Urinary bladder (tissue), 4 donors: ENCODE data around the gene LRRC32. TPM values are rescaled to one million over a fixed set of nuclear protein-coding genes. Genes with fewer than 3 reads are reported as not detected.

Experiments
- DNase-seq: peaks from one replicate; pipeline ENCODE4 v3.0.0-alpha.2; 2015; ENCODE audit errors: extremely low spot score
- H3K27ac ChIP-seq: one replicate; pipeline ENCODE4 v1.5.1; 2013; ENCODE audit warnings: low read depth, mild to moderate bottlenecking, moderate library complexity
- H3K36me3 ChIP-seq: one replicate; pipeline ENCODE4 v1.6.1; 2013; ENCODE audit warnings: mild to moderate bottlenecking, moderate library complexity; ENCODE audit not compliant: insufficient read depth
- H3K4me1 ChIP-seq: one replicate; pipeline ENCODE4 v1.6.1; 2013; ENCODE audit warnings: mild to moderate bottlenecking, moderate library complexity; ENCODE audit not compliant: insufficient read depth
- H3K4me3 ChIP-seq: one replicate; pipeline ENCODE4 v1.5.1; 2013; ENCODE audit warnings: low read depth, low read length
- WGBS: extraction: QIAGEN DNeasy Blood & Tissue Kit; methylation state at CpG from one replicate; pipeline ENCODE4 v1.1.7; 2013; 5-methylcytosine and 5-hydroxymethylcytosine counted together
- polyA plus RNA-seq: library from polyadenylated mRNA; stranded (reverse); fragments of 200-250 nt; gene quantifications from one replicate; pipeline ENCODE4 v1.2.3, GENCODE V29; 2013
- total RNA-seq: library from RNA; depleted of rRNA; stranded (reverse); fragments of >200 nt; gene quantifications from one replicate; pipeline ENCODE4 v1.2.3, GENCODE V29; 2014
- donor health status: healthy with polysubstance abuse.
- donor health status: healthy.

Gene LRRC32
- total and polyA plus RNA-seq, 2 donors = 16.3 to 65.6 TPM

DNA sequence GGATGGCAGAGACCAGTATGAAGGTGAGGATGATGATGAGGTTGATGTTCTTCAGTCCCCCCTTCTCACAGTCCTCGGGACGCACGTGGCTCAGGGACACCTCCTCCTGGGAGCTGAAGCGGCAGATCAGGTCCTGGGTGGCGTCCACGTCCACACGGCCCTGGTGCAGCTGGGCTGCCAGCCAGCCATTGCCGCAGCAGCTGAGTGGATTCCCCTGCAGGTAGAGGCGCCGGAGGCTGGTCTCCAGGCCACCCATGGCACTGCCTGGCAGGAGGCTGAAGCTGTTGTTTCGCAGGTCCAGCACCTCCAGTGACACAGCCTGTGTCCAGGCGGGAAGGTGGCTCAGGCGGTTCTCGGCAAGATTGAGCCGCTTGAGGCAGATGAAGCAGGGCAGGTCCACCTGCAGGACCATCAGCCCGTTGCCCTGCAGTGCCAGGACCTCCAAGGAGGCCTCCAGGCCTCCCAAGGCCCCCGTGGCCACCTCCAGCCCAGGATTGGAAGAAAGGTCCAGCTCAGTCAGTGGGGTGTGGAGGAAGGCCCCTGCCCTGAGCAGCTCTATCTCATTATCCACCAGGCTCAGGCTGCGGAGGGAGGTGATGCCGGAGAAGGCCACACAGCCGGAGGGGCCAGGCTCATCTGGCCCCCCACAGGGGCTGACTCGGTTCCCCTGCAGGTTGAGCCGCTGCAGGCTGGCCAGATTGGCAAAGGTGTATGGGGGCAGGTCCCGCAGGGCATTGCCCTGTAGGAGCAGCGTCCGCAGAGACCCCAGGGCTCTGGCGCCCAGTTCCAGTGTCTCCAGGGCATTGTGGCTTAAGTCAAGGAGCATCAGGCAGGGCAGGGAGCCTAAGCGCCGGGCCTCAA is 10.6 kb downstream of the LRRC32 start:
- WGBS = 93% methylated on average over 28 of the region's 28 CpGs
- H3K4me3 ChIP-seq = no peak overlapping the region
- H3K27ac ChIP-seq = no peak overlapping the region
- no peak for DNase-seq
- H3K4me1 ChIP-seq = no peaks in the 10 kb centered on the region
- H3K36me3 ChIP-seq = no peaks in the 10 kb centered on the region

DNA sequence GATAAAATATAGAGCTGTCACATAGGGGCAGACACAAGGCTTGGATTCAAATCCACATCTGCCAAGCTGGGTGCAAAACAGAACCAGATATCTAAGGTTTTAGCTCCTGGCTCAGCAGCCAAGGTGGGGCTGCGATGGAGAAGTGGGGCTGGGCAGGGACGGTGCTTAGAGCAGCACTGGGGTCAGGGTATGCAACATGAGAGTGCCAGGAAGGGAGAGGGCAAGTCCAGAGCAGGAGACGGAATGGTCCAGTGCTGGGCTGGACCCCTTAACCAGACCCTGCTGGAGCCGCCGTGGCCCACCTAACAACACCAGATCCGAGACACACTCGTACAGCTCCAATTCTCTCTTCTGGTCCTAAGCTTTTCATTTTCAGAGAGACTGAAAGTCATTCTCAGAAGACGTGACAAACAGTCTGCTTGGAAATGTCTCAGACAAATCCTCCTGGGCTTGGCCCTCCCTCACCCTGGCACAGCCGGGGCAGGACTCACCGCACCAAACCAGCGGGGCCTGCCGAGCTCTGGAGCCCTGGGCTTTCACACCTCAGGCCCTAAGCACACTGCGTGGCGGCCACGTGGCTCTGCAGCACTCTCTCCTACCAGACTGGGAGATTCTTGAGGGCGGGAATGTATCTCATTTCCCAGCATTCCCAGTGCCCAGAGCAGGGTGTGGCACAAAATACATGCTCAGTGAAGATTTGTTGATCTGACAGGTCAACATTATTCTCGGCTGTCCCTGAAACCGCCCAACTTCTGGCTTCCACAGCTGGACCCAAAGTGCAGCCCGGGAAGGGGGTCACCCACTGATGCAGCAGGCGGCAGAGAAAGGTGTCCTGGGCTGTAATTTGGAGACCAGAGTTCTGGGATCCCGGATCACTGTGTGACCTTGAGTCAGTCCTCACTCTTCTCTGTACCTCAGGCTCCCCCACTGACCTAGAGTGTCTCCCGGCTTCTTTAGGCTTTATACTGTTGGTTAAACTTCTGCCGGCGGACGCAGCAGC is 11.6 kb downstream of the LRRC32 start:
- WGBS = 84% methylated on average over 25 of the region's 25 CpGs
- DNase-seq = no peak
- H3K36me3 ChIP-seq = no peaks in the 10 kb centered on the region
- H3K4me3 ChIP-seq = no peak overlapping the region
- H3K27ac ChIP-seq = no peak overlapping the region
- no peaks in the 10 kb centered on the region for H3K4me1 ChIP-seq

DNA sequence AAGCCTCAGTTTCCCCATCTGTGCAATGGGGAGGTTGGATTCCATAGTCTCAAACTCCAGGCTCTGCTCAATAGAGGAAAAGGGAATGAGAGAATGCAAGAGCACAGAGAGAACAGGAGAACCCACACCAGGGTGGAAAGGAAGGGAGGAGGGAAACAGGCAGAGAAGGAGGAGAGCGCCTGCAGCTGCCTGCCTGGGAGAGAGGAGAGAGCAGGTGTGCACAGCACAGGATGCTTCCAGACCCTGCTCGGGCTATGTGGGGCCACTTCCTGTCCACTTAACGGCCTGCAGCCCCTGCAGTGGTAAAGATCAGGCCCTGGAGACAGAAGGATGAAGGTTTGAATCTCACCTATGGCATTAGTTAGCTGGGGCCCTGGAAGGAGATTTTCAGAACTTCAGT is 12.3 kb downstream of the LRRC32 start:
- no peak overlapping the region for H3K27ac ChIP-seq
- no peak for DNase-seq
- 72% methylated on average over 3 of the region's 3 CpGs for WGBS
- H3K4me3 ChIP-seq = no peak overlapping the region
- no peaks in the 10 kb centered on the region for H3K4me1 ChIP-seq
- H3K36me3 ChIP-seq = no peaks in the 10 kb centered on the region

DNA sequence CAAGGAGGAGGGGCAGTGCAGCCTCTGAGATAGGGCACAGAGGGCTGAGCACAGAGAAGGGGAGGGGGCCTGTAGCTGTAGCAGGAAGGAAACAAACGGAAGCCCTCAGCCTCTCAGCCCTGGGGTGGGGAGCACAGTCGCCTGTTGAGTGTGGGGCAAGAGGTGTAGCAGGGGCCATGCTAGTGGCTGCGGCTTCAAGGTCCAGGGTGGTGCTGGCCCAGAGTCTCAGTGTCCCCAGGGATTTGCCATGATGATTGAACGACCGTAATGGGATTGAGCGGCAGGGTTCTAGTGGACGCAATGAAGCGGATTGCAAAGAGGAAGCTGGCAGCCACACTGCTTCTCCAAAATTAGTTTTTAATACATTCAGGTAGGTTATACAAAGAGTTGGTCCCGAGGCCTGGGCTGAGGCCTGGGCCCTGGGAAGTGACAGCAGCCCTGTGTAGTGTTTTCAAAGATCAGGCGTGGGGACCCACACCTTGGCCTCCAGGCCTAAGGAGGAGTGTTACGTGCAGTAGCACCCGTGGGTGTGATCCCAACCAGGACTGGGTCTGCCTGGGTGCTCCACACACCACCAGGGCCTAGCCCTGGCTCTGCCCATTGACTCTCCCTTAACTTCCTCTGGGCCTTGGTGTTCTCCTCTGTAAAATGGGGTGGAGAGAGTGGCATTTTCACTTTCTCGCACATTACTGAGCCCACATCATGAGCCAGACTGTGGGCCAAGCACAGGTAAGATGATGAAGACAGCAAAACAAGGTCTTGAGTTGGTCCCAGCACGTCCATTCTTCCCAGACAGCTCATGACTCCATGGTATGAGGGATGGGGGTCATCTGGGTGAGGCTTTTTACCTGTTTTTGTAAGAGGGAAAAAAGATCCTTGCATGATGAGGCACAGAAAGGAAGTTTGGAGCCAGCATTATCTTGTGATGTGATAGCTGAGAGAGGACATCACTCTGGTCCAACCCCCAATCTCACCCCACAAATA is 13.1 kb downstream of the LRRC32 start:
- no peak for DNase-seq

DNA sequence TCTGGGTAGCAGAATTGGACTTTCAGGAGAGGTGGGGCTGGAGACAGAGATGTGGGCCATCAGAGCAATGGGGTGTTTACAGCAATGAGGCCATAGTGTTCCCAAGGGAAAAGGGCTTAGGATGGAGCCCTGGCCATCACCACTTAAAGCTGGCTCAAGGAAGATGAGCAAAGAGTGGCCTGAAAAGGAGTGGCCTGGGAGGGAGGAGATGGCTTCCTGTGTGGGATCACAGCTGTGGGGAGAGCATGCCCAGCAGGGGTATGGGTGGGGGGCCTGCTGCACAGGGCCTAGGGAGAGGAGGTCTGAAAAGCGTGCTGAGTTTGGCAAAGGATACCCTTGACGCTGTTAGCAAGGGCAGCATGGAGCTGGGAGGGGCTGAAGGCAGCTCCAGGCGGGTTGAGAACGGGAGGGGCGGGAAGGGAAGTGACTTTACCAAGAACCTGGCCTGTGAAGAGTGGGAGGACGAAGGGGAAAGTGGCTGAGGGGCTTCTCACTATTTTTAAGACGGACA is 13.9 kb downstream of the LRRC32 start:
- DNase-seq = no peak
- no peak overlapping the region for H3K4me3 ChIP-seq
- H3K36me3 ChIP-seq = no peaks in the 10 kb centered on the region
- 34% methylated on average over 7 of the region's 7 CpGs for WGBS
- H3K27ac ChIP-seq = no peak overlapping the region
- H3K4me1 ChIP-seq = no peaks in the 10 kb centered on the region

More for the DNA sequence above, 13.1 kb downstream of the LRRC32 start:
- H3K36me3 ChIP-seq = no peaks in the 10 kb centered on the region
- no peak overlapping the region for H3K4me3 ChIP-seq
- H3K4me1 ChIP-seq = no peaks in the 10 kb centered on the region
- H3K27ac ChIP-seq = no peak overlapping the region
- 81% methylated on average over 14 of the region's 14 CpGs for WGBS

DNA sequence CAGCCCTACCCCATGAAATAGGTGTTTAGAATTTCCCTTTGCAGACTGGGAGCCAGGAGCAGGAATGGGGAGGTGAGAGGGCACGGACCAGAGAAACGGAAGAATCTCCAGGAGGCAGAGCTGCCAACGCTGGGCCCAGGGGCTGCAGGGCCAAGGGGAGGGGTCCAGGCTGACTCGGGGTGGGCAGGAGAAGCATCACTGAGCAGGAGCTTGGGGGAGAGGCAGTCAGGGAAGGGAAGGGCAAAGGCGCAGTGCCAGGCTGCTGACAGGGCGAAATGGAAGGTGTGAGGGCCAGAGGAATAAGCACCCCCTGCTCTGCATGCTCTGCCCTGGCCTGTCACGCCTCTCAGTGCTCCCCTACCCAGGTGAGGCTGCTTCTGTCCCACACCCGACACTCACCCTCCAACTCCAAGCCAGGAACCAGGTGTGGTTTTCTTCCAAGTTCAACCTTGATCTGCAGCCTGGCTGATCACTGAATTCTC is 14.5 kb downstream of the LRRC32 start:
- no peak for DNase-seq
- no peaks in the 10 kb centered on the region for H3K4me1 ChIP-seq
- H3K4me3 ChIP-seq = no peak overlapping the region
- H3K36me3 ChIP-seq = no peaks in the 10 kb centered on the region
- no peak overlapping the region for H3K27ac ChIP-seq
- WGBS = 71% methylated on average over 8 of the region's 8 CpGs

DNA sequence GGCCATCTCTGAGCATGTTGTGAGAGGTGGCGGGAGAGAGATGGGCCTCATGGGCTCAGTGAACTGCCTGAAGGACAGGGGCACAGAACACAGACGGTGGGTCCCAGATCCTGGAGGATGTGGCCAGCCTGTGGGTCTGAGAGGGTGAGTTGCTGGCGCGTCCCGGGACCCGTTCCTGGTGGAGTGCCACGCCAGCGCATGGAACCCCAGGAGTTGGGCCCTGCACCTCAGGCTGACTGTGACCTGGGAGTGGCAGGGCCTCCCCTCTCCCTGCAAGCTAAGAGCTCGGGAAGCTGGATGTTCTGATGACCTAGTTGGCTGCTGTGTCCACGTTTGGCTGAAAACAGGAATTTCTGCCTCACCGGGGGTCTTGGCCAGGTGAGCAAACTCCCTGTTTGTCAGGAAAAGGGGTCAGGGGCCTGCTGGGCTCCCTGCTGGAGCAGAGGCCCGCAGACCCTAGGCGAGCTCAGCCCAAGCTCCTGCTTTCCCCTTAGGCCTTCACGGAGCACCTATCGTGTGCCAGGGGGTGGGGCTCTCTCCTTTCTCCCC is 15.0 kb downstream of the LRRC32 start:
- Histone ChIP-seq H3K36me3 (no peaks in the 10 kb centered on the region), H3K4me1 (no peaks in the 10 kb centered on the region), H3K4me3 (no peak overlapping the region), H3K27ac (no peak overlapping the region)
- no peak for DNase-seq
- WGBS = 71% methylated on average over 15 of the region's 15 CpGs

DNA sequence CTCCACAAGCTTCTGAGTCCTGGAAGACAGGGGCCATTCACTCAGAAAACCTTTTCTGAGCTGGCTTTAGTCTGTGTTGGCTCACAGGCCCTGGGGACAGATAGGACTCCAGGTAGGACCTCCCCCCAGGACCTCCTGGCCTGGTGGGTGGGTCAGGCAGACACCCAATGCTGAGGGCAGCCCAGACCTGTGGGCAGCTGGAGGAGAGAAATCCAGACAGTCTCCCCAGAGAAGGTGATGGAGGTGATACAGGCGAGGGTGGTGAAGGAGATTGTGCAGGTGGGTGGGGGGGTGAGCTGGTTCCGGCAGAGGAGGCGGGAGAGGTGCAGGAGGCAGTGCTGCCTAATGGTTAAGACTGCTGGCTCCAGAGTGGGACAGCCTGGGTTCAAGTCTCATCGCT is 15.6 kb downstream of the LRRC32 start:
- H3K4me3 ChIP-seq = no peak overlapping the region
- no peak for DNase-seq
- no peaks in the 10 kb centered on the region for H3K36me3 ChIP-seq
- H3K4me1 ChIP-seq = no peaks in the 10 kb centered on the region
- H3K27ac ChIP-seq = peak overlapping the region; percentile 43
- WGBS = 88% methylated on average over 4 of the region's 4 CpGs

DNA sequence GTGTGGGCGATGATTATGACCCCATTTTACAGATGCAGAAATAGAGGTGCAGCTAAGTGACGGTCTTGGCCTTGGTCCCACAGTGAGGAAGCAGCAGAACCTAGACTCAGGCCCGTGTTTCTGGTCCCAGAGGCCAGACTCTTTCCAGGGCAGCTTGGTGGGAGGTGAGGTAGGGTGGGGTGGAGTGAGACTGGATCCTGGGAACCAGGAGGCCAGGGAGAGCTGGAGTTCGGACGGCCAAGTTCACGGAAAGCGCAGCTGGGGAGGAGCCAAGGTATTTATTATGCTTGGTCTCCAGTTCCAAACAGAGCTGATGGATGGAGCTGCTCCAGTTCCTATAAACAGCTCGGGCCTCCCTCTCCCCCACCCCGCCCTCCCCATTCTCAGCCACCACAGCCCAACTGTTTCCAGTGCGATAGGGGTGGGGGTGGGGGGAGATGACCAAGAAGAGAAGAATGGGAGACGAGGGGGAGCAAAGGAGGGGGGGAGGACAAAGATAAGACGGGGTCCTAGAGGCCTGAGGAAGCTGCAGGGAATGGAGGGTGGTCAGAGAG is 16.2 kb downstream of the LRRC32 start:
- DNase-seq = peak; percentile 85
- WGBS = 21% methylated on average over 12 of the region's 12 CpGs
- Histone ChIP-seq H3K4me1 (no peaks in the 10 kb centered on the region), H3K4me3 (no peak overlapping the region), H3K27ac (peak overlapping the region; percentile 33), H3K36me3 (no peaks in the 10 kb centered on the region)

DNA sequence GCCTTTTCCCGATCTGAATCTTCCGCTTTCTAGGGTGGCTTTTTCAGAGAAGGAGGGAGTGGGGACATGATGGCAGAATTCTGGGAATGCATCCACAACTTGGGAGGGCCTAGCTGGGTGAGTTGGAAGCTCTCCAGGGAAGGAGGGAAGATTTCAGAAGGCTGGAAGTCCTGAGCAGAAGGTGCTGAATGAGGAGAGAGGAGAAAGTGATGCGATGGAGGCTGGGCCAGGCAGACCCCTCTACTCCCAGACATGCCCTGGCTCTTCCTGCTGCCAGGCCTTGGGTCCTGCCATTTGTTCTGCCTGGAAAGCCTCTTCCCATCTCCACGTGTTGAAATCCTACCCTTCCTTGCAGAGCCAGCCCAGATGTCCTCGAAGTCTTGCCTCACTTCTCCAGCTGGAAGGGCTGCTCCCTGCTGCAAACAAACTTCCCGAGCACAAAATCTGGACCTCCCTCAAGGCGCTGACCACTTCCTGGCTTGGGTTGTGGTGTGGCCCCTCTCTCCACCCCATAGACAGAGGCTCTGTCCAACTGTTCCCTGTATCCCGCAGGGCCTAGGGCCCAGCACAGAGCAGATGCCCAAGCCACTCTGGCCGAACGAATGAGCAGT is 16.8 kb downstream of the LRRC32 start:
- Histone ChIP-seq H3K36me3 (no peaks in the 10 kb centered on the region), H3K27ac (peak overlapping the region; percentile 33), H3K4me3 (no peak overlapping the region), H3K4me1 (no peaks in the 10 kb centered on the region)
- DNase-seq = peak; percentile 61
- WGBS = 34% methylated on average over 10 of the region's 10 CpGs

DNA sequence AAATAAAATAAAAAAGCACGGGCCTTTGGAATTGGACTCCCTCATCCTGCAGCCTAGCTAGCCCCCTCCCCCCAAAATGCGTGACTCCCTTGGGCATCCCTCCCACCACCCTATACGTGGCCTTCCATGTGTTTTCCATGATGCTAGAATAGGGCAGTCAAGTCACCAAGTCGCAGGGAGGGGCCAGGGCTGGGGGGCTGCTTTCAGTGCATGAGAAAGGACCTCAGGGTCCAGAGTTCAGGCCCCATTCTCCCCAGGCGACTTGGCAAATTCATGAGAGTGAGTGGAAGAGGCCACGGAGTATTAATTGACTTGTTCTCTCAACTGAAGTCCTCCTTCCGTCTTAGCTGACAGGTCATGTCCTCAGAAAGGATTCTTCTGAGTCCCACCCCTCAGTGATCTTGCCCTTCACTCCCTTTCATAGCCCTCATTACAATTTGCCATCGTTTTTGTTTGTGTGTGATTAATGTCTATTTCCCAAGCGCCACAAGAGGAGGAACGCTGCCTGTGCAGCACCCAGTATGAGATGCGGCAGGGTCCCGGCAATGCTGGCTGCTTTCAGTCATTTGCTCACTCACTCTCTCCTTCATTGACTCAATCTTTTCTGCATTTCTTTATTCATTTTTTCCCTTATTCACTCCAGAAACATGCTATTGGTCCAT is 17.4 kb downstream of the LRRC32 start:
- 58% methylated on average over 12 of the region's 12 CpGs for WGBS
- H3K4me1 ChIP-seq = no peaks in the 10 kb centered on the region

More for the DNA sequence above, 17.4 kb downstream of the LRRC32 start:
- no peak overlapping the region for H3K27ac ChIP-seq
- DNase-seq = no peak
- no peaks in the 10 kb centered on the region for H3K36me3 ChIP-seq
- no peak overlapping the region for H3K4me3 ChIP-seq
